Stomach (tissue), 9 donors: ENCODE results near the gene SUN1. TPM values are rescaled to one million over a fixed set of nuclear protein-coding genes. Genes with fewer than 3 reads are reported as not detected.
A peak's percentile ranks its signal among the peaks of the same experiment; 100 is the strongest.

Experiments used
- DNase-seq, 2 donors: peaks; one replicate each; pipeline versions ENCODE4 v3.0.0 to v3.0.0-alpha.2; 2013 to 2019
- H3K27ac ChIP-seq, 5 donors: fragments of 200-600 bp in 4 of 5; sonication (generic) in 4 of 5; one replicate each; pipeline ENCODE4 v1.5.1; 2013 to 2019; ENCODE audit warnings: mild to moderate bottlenecking in 1 of 5, moderate library complexity in 1 of 5
- H3K27me3 ChIP-seq, 3 donors: fragments of 200-600 bp; sonication (generic); one replicate each; pipeline ENCODE4 v1.5.1; 2017 to 2019; ENCODE audit warnings: mixed run types in 1 of 3
- H3K36me3 ChIP-seq, 4 donors: fragments of 200-600 bp; sonication (generic); 1 replicate in 3 of 4; 2 replicates in 1 of 4; pipeline ENCODE4 v1.5.1; 2016 to 2019
- H3K4me1 ChIP-seq, 4 donors: fragments of 200-600 bp; sonication (generic); one replicate each; pipeline ENCODE4 v1.5.1; 2016 to 2019
- H3K4me3 ChIP-seq, 4 donors: fragments of 200-600 bp; sonication (generic) in 3 of 4; one replicate each; pipeline ENCODE4 v1.5.1; 2016 to 2019; ENCODE audit warnings: mild to moderate bottlenecking in 1 of 4
- H3K9me3 ChIP-seq, 4 donors: fragments of 200-600 bp; sonication (generic); one replicate each; pipeline ENCODE4 v1.5.1; 2016 to 2019
- EP300 ChIP-seq: sonication (generic); formaldehyde crosslinking; IDR thresholded peaks from one replicate; pipeline ENCODE4 v1.6.1; 2017; ENCODE audit warnings: antibody characterized with exemption
- POLR2A ChIP-seq, 4 donors: fragments of 450-650 bp; IDR thresholded peaks; one replicate each; pipeline ENCODE4 v1.6.1; 2016; ENCODE audit warnings: antibody characterized with exemption in 4 of 4, control low read depth in 2 of 4, mild to moderate bottlenecking in 1 of 4, moderate library complexity in 1 of 4
- POLR2AphosphoS5 ChIP-seq, 3 donors: sonication (generic); formaldehyde crosslinking; IDR thresholded peaks; one replicate each; pipeline ENCODE4 v1.6.1; 2016; ENCODE audit warnings: antibody characterized with exemption in 3 of 3
- WGBS, 5 donors: extraction: QIAGEN DNeasy Blood & Tissue Kit in 3 of 5; methylation state at CpG; one replicate each; pipeline versions ENCODE4 v1.1.5 to v1.1.7; 2013 to 2018; 5-methylcytosine and 5-hydroxymethylcytosine counted together
- intact Hi-C: fragments of 100-400 bp; cut with DNase I; formaldehyde crosslinking; loops from one replicate; pipeline ENCODE4 v1.15.1; 2023; ENCODE audit warnings: low total_unique reads
- polyA plus RNA-seq, 3 donors: library from polyadenylated mRNA; stranded (reverse); fragments of 200-250 nt; gene quantifications; one replicate each; pipeline ENCODE4 v1.2.3, GENCODE V29; 2013
- total RNA-seq, 5 donors: library from RNA; depleted of rRNA; stranded (reverse); fragments of >200 nt; gene quantifications; one replicate each; pipeline versions ENCODE4 v1.1.0 to v1.2.3, GENCODE V29; 2014 to 2016
- TF ChIP-seq, protein P1 (sequence below), 7 experiments: fragments of 450-650 bp in 4 of 7; fragments of 200-600 bp in 3 of 7; sonication (generic) in 3 of 7; IDR thresholded peaks; one replicate each; pipeline ENCODE4 v1.5.1; 2016 to 2019; ENCODE audit warnings: antibody characterized with exemption in 7 of 7, control low read depth in 2 of 7, mild to moderate bottlenecking in 1 of 7
- donor health status: healthy with polysubstance abuse.
- donor health status: Bipolar disorder and iron deficiency.
- donor health status: healthy.

The SUN1 gene
- total and polyA plus RNA-seq, 8 donors: 15.9 to 242 (median 117) TPM

DNA sequence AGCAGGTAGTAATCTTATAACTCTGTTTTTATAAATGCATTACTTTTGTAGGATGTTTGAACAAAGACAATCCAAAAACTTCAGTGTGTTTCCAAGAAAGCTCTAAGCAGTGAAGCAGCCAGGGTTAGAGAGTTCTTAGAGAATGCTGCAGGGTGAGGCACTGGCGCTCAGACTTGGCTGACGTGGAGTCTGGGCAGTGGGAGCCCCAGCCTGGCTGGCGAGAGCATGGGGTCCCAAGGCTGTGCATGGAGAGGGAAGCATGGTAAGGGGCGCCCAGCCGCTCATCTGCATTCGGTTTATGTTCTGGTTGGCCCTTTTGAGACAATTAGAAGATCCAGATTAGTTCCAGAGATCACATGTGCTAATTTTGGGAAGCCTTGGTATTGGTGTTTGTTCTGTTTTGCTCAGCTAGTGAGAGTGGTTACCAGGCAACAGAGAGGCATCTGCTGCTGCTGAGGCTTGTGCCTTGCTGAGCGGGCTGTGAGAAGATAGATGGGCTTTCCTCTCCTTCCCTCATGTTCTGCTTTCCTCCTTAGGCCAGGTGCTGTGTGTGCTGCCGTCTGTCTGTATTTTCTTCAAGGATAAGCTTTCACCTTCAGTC lies 10.3 kb downstream of the SUN1 start:
- Histone ChIP-seq H3K27me3 (no peaks in the 10 kb centered on the region), H3K4me1 (peaks cover 0 to 34% (median 21%) of the 10 kb centered on the region in 4 donors), H3K9me3 (no peaks in the 10 kb centered on the region), H3K27ac (peak overlapping the region in 4 of 5 donors; percentile 18 to 84 (median 68)), H3K4me3 (no peak overlapping the region), H3K36me3 (peaks cover 47 to 74% (median 68%) of the 10 kb centered on the region in 4 donors)
- peak in 1 of 2 donors; percentile 80 for DNase-seq
- WGBS, 5 donors: 66 to 84% (median 82%) methylated on average over 8 of the region's 8 CpGs
- intact Hi-C loops: no loop called here
- peak in 1 of 3 donors; percentile 45 for TF ChIP-seq POLR2AphosphoS5 (IDR thresholded peaks at IDR 0.05)
- no peak for TF ChIP-seq POLR2A (IDR thresholded peaks at IDR 0.05)

DNA sequence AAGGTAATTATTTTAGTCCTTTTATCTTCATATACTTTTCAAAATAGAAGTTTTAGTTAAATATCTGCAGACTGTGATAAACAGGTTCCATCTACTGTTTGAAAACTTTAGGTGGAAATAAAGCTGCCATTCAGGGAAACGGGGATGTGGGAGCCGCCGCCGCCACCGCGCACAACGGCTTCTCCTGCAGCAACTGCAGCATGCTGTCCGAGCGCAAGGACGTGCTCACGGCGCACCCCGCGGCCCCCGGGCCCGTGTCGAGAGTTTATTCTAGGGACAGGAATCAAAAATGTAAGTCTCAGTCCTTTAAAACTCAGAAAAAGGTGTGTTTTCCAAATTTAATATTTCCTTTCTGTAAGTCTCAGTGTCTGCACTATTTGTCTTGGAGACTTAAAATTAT lies 11.0 kb downstream of the SUN1 start:
- Histone ChIP-seq H3K27me3 (no peaks in the 10 kb centered on the region), H3K27ac (peak overlapping the region in 2 of 5 donors; percentile 78 to 84), H3K4me1 (peaks cover 0 to 27% (median 20%) of the 10 kb centered on the region in 4 donors), H3K36me3 (peaks cover 47 to 78% (median 66%) of the 10 kb centered on the region in 4 donors), H3K4me3 (no peak overlapping the region), H3K9me3 (no peaks in the 10 kb centered on the region)
- 90 to 97% (median 93%) methylated on average over 17 of the region's 17 CpGs for WGBS, 5 donors
- DNase-seq: no peak
- intact Hi-C loops: no loop called here
- TF ChIP-seq EP300: no peak
- TF ChIP-seq POLR2A (IDR thresholded peaks at IDR 0.05): no peak
- TF ChIP-seq POLR2AphosphoS5 (IDR thresholded peaks at IDR 0.05): no peak

DNA sequence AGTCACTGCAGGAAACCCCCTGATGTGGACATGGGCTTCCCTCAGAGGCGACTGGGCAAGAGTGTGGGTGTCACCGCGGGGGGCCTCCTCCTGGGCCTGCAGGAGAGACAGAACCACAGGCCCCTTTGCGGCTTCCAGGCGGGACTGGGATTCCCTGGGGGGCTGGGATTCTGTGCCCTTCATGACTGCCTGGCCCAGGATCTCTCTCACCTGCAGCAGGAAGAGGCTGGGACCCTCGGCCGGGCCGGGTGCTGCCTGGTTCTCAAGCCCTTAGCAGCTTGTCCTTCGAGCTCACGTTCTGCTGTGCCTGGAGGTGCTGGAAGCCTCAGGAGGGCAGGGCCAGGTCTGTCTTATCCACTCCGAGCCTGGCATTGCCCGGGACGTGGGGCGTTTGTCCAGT lies 11.8 kb downstream of the SUN1 start:
- no peaks in the 10 kb centered on the region for H3K9me3 ChIP-seq
- H3K4me3 ChIP-seq: no peak overlapping the region
- H3K27ac ChIP-seq: peak overlapping the region in 1 of 5 donors; percentile 84
- H3K36me3 ChIP-seq: peaks cover 44 to 79% (median 66%) of the 10 kb centered on the region in 4 donors
- intact Hi-C loops: no loop called here
- no peak for DNase-seq
- WGBS, 5 donors: 85 to 97% (median 90%) methylated on average over 11 to 14 of the region's 14 CpGs
- peaks cover 0 to 23% (median 16%) of the 10 kb centered on the region in 4 donors for H3K4me1 ChIP-seq
- TF ChIP-seq POLR2AphosphoS5 (IDR thresholded peaks at IDR 0.05) (no peak), POLR2A (IDR thresholded peaks at IDR 0.05) (no peak), EP300 (no peak)
- TF ChIP-seq, protein P1, sequence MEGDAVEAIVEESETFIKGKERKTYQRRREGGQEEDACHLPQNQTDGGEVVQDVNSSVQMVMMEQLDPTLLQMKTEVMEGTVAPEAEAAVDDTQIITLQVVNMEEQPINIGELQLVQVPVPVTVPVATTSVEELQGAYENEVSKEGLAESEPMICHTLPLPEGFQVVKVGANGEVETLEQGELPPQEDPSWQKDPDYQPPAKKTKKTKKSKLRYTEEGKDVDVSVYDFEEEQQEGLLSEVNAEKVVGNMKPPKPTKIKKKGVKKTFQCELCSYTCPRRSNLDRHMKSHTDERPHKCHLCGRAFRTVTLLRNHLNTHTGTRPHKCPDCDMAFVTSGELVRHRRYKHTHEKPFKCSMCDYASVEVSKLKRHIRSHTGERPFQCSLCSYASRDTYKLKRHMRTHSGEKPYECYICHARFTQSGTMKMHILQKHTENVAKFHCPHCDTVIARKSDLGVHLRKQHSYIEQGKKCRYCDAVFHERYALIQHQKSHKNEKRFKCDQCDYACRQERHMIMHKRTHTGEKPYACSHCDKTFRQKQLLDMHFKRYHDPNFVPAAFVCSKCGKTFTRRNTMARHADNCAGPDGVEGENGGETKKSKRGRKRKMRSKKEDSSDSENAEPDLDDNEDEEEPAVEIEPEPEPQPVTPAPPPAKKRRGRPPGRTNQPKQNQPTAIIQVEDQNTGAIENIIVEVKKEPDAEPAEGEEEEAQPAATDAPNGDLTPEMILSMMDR (IDR thresholded peaks at IDR 0.05): no peak
- H3K27me3 ChIP-seq: no peaks in the 10 kb centered on the region

DNA sequence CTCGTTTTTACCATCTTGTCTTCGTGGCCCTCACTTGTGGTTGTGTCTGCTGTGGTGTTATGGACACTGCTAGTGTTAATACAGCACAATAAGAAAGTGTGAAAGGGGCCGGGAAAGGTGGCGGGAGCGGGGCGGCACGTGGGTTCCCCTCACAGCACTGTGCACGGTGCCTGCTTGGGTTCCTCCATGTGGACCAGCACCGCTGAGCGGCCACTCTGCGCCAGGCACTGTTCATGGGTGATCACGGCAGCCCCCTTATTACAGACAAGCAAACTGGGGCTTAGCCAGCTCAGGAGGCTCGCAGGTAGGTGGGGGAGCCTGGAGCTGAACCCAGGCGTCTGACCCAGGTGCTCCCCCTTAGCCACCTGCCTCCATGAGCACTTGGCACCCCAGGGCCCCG lies 12.2 kb downstream of the SUN1 start:
- DNase-seq: no peak
- peaks cover 0 to 23% (median 15%) of the 10 kb centered on the region in 4 donors for H3K4me1 ChIP-seq
- H3K9me3 ChIP-seq: no peaks in the 10 kb centered on the region
- intact Hi-C loops: no loop called here
- TF ChIP-seq EP300 (no peak), POLR2AphosphoS5 (IDR thresholded peaks at IDR 0.05) (no peak), POLR2A (IDR thresholded peaks at IDR 0.05) (no peak)
- TF ChIP-seq, protein P1 (IDR thresholded peaks at IDR 0.05): no peak
- H3K27ac ChIP-seq: peak overlapping the region in 1 of 5 donors; percentile 84
- no peaks in the 10 kb centered on the region for H3K27me3 ChIP-seq
- no peak overlapping the region for H3K4me3 ChIP-seq
- WGBS, 5 donors: 90 to 99% (median 96%) methylated on average over 12 to 15 of the region's 15 CpGs
- H3K36me3 ChIP-seq: peaks cover 45 to 79% (median 67%) of the 10 kb centered on the region in 4 donors

DNA sequence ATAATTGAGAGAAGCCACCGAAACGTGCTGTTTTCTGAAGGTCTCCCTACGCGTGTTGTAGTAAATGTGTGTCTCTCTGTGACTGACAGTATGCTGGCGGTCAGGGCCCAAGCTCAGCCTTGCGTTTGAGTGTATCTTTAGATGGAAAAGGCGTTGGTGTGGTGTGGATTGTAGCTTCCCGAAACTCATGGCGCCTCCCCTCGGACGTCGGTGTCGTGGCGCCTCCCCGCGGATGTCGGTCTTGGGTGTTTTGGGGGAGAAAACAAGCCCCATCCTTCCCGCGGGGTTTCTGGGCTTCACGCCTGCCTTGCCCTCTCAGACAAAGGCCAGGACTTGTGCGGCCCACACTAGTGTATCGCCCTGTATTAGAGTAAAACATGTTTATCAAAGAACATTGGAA lies 12.8 kb downstream of the SUN1 start:
- Histone ChIP-seq H3K9me3 (no peaks in the 10 kb centered on the region), H3K36me3 (peaks cover 45 to 79% (median 67%) of the 10 kb centered on the region in 4 donors), H3K4me1 (peaks cover 0 to 23% (median 15%) of the 10 kb centered on the region in 4 donors), H3K4me3 (no peak overlapping the region), H3K27me3 (no peaks in the 10 kb centered on the region), H3K27ac (peak overlapping the region in 1 of 5 donors; percentile 84)
- DNase-seq: no peak
- intact Hi-C loops: no loop called here
- TF ChIP-seq, protein P1 (IDR thresholded peaks at IDR 0.05): no peak
- no peak for TF ChIP-seq POLR2A (IDR thresholded peaks at IDR 0.05)
- TF ChIP-seq EP300: no peak
- TF ChIP-seq POLR2AphosphoS5 (IDR thresholded peaks at IDR 0.05): no peak
- 91 to 96% (median 92%) methylated on average over 22 of the region's 22 CpGs for WGBS, 5 donors
